ENCODE results near the gene CFAP206. TPM values are rescaled to one million over a fixed set of nuclear protein-coding genes. Genes with fewer than 3 reads are reported as not detected.

CFAP206 gene
- total RNA-seq, 1 donor, result 0.36 TPM

DNA sequence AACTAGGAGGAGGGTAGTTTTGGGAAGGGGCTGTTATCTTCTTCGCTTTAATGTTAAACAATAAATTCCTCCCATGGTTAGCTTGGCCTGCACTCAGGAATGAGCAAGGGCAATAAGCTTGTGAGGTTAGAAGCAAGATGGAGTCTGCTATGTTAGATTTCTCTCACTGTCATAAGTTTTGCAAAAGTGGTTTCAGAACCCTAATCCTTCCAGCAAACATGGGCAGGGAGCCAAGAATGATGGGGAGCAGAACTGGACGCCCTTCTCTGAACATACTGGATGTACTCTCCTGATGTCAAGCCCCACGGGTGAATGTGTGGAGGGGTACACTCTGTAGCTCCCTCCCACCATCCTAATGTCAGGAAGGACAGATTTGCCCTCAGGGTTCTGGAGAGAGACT is 40.9 kb upstream of the CFAP206 start:
- H4K20me1 ChIP-seq (ENCODE audit: insufficient read depth, low read length), result no peaks in the 10 kb centered on the region
- no peak overlapping the region for H3K4me2 ChIP-seq (ENCODE audit: insufficient read depth, low read length)
- H3K4me3 ChIP-seq (ENCODE audit: insufficient read depth, low read length), result no peak overlapping the region
- no peak overlapping the region for H2AFZ ChIP-seq (ENCODE audit: low read length)
- H3K36me3 ChIP-seq (ENCODE audit: insufficient read depth, low read length), result no peaks in the 10 kb centered on the region
- TF ChIP-seq, protein P1, sequence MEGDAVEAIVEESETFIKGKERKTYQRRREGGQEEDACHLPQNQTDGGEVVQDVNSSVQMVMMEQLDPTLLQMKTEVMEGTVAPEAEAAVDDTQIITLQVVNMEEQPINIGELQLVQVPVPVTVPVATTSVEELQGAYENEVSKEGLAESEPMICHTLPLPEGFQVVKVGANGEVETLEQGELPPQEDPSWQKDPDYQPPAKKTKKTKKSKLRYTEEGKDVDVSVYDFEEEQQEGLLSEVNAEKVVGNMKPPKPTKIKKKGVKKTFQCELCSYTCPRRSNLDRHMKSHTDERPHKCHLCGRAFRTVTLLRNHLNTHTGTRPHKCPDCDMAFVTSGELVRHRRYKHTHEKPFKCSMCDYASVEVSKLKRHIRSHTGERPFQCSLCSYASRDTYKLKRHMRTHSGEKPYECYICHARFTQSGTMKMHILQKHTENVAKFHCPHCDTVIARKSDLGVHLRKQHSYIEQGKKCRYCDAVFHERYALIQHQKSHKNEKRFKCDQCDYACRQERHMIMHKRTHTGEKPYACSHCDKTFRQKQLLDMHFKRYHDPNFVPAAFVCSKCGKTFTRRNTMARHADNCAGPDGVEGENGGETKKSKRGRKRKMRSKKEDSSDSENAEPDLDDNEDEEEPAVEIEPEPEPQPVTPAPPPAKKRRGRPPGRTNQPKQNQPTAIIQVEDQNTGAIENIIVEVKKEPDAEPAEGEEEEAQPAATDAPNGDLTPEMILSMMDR (IDR thresholded peaks at IDR 0.05; ENCODE audit: extremely low read depth, low read depth, low read length), result no peak
- H3K27ac ChIP-seq (ENCODE audit: low read depth, low read length), result no peak overlapping the region
- H3K4me1 ChIP-seq (ENCODE audit: insufficient read depth, low read length), result no peaks in the 10 kb centered on the region
- no peaks in the 10 kb centered on the region for H3K9me3 ChIP-seq (ENCODE audit: low read depth, low read length)
- H3K27me3 ChIP-seq (ENCODE audit: insufficient read depth, low read length), result no peaks in the 10 kb centered on the region
- DNase-seq (ENCODE audit: insufficient read length, low spot score, missing footprints), result no peak
- H3K79me2 ChIP-seq (ENCODE audit: insufficient read depth, low read length), result no peaks in the 10 kb centered on the region

DNA sequence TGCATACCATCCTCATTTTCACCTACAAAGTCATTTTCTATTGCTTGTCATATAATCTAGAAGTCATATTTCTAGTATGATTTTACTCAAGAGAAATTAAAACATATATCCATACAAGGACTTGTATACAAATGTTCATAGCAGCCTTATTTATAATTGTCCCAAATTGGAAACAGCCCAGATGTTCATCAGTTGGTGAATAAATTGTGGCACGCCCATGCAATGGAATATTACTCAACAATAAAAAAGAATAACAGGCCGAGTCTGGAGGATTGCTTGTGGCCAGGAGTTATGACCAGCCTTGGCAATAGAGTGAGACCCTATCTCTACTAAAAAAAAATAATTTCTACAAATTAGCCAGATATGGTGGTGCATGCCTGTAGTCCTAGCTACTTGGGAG is 34.4 kb upstream of the CFAP206 start:
- no peak overlapping the region for H3K27ac ChIP-seq (ENCODE audit: low read depth, low read length)
- no peaks in the 10 kb centered on the region for H4K20me1 ChIP-seq (ENCODE audit: insufficient read depth, low read length)
- H2AFZ ChIP-seq (ENCODE audit: low read length), result no peak overlapping the region
- H3K4me3 ChIP-seq (ENCODE audit: insufficient read depth, low read length), result no peak overlapping the region
- no peaks in the 10 kb centered on the region for H3K79me2 ChIP-seq (ENCODE audit: insufficient read depth, low read length)
- H3K27me3 ChIP-seq (ENCODE audit: insufficient read depth, low read length), result no peaks in the 10 kb centered on the region
- H3K4me1 ChIP-seq (ENCODE audit: insufficient read depth, low read length), result no peaks in the 10 kb centered on the region
- no peak overlapping the region for H3K4me2 ChIP-seq (ENCODE audit: insufficient read depth, low read length)
- DNase-seq (ENCODE audit: insufficient read length, low spot score, missing footprints), result no peak
- TF ChIP-seq, protein P1 (IDR thresholded peaks at IDR 0.05; ENCODE audit: extremely low read depth, low read depth, low read length), result no peak
- no peaks in the 10 kb centered on the region for H3K9me3 ChIP-seq (ENCODE audit: low read depth, low read length)
- H3K36me3 ChIP-seq (ENCODE audit: insufficient read depth, low read length), result no peaks in the 10 kb centered on the region

DNA sequence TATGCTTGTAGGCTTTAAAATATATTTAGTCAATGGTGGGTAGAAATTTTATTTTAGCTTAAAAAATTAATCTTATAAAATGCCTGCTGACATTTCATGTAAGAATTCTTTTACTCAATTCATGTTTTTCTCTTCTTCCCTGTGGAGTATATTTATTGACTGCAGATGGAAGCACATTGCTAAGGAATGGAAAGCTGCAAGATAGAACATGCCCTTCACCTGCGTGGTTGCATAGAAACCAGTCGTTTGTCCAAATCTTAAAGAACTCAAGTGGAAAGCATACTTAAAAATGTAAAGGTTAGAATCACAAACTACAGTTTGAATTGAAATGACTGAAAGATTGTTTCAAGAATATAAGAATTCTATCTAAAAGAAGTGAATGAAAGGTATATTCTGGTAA is 32.5 kb upstream of the CFAP206 start:
- no peaks in the 10 kb centered on the region for H4K20me1 ChIP-seq (ENCODE audit: insufficient read depth, low read length)
- H3K4me1 ChIP-seq (ENCODE audit: insufficient read depth, low read length), result no peaks in the 10 kb centered on the region
- H3K9me3 ChIP-seq (ENCODE audit: low read depth, low read length), result no peaks in the 10 kb centered on the region
- no peak for DNase-seq (ENCODE audit: insufficient read length, low spot score, missing footprints)
- no peaks in the 10 kb centered on the region for H3K79me2 ChIP-seq (ENCODE audit: insufficient read depth, low read length)
- no peak overlapping the region for H2AFZ ChIP-seq (ENCODE audit: low read length)
- H3K27me3 ChIP-seq (ENCODE audit: insufficient read depth, low read length), result no peaks in the 10 kb centered on the region
- TF ChIP-seq, protein P1 (IDR thresholded peaks at IDR 0.05; ENCODE audit: extremely low read depth, low read depth, low read length), result no peak
- no peak overlapping the region for H3K4me2 ChIP-seq (ENCODE audit: insufficient read depth, low read length)
- H3K36me3 ChIP-seq (ENCODE audit: insufficient read depth, low read length), result no peaks in the 10 kb centered on the region
- H3K27ac ChIP-seq (ENCODE audit: low read depth, low read length), result no peak overlapping the region
- no peak overlapping the region for H3K4me3 ChIP-seq (ENCODE audit: insufficient read depth, low read length)

DNA sequence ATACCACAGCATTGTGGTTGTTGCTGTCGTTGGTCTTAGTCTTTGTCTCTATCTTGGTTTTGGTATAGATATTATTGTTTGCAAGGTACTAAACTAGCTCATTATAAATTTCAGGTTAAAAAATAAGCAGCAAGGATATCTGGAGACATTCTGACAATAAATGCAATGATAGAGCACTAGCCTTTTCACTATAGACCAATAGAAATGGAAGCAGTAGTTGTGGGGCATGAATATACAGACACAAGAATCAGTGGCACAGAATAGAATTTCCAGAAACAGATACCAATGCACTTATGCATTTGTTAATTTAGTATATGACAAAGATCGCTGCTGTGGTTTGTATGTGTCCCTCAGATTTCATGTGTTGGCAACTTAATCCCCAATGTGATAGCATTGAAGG is 31.1 kb upstream of the CFAP206 start:
- Histone ChIP-seq H3K79me2 (ENCODE audit: insufficient read depth, low read length) (no peaks in the 10 kb centered on the region), H3K27me3 (ENCODE audit: insufficient read depth, low read length) (no peaks in the 10 kb centered on the region), H3K4me2 (ENCODE audit: insufficient read depth, low read length) (no peak overlapping the region), H3K9me3 (ENCODE audit: low read depth, low read length) (no peaks in the 10 kb centered on the region), H4K20me1 (ENCODE audit: insufficient read depth, low read length) (no peaks in the 10 kb centered on the region), H3K27ac (ENCODE audit: low read depth, low read length) (no peak overlapping the region), H3K4me1 (ENCODE audit: insufficient read depth, low read length) (no peaks in the 10 kb centered on the region), H3K4me3 (ENCODE audit: insufficient read depth, low read length) (no peak overlapping the region), H3K36me3 (ENCODE audit: insufficient read depth, low read length) (no peaks in the 10 kb centered on the region), H2AFZ (ENCODE audit: low read length) (no peak overlapping the region)
- no peak for DNase-seq (ENCODE audit: insufficient read length, low spot score, missing footprints)
- TF ChIP-seq, protein P1 (IDR thresholded peaks at IDR 0.05; ENCODE audit: extremely low read depth, low read depth, low read length), result no peak

Measured in osteoblast (primary cell).